ENCODE results near the gene LENG8. TPM values are rescaled to one million over a fixed set of nuclear protein-coding genes. Genes with fewer than 3 reads are reported as not detected.

The LENG8 gene
- total and polyA plus RNA-seq, 2 of the 8 experiments (the other 6 are each of a cell fraction or from before 2014, with no cell fraction given), result 62.2 to 108 TPM

DNA sequence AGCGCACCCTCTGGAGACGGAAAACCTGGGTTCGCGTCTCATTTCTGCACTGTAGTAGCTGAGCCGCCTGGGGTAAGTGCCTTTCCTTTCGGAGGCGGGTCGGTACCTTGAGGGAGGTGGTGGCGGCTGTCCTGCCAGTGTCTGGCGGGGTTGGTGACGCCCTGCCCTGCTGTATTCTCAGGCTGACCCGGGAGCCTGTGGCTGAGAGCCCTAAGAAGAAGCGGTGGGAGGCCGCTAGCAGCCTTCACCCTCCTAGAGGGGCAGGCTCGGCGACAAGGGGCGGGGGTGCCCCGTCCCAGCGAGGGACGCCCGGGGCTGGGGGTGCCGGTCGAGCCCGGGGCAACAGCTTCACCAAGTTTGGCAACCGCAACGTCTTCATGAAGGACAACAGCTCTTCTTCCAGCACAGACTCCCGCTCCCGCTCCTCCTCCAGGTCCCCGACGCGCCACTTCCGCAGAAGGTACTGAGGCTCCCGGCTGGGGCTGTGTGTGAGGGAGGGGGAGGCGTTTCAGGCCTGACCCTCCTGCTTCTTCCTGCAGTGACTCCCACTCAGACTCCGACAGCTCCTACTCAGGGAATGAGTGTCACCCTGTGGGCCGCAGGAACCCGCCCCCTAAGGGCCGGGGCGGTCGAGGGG lies 6.9 kb downstream of the LENG8 start:
- Histone ChIP-seq H2AK5ac (ENCODE audit: low read depth, low read length) (no peak overlapping the region), H4K20me1 (replicated peaks in 1 of 2; ENCODE audit: control insufficient read depth in 1 of 2, insufficient read depth in 2 of 2, low read length in 2 of 2) (peaks cover 16 to 65% of the 10 kb centered on the region in 2 experiments), H3K4me3 (ENCODE audit: extremely low read depth in 1 of 4, insufficient read depth in 2 of 4, low read depth in 3 of 4, low read length in 4 of 4) (no peak overlapping the region), H3K4me2 (ENCODE audit: insufficient read depth in 1 of 2, low read depth in 2 of 2, low read length in 2 of 2) (no peak overlapping the region), H3K27me3 (replicated peaks in 1 of 4; ENCODE audit: control insufficient read depth in 3 of 4, extremely low read depth in 1 of 4, insufficient read depth in 3 of 4, low read length in 3 of 4) (no peaks in the 10 kb centered on the region), H3K27ac (ENCODE audit: low read depth, low read length) (no peak overlapping the region), H3K4ac (replicated peaks; ENCODE audit: insufficient read length, low read depth, low read length) (no peak overlapping the region), H3K9me3 (ENCODE audit: insufficient read depth in 2 of 2, low read depth in 1 of 2, low read length in 1 of 2) (no peaks in the 10 kb centered on the region), H2AFZ (ENCODE audit: low read length) (no peak overlapping the region), H2BK12ac (ENCODE audit: low read depth, low read length) (no peak overlapping the region), H3K18ac (ENCODE audit: extremely low read depth, low read length) (no peak overlapping the region), H3K56ac (replicated peaks; ENCODE audit: insufficient read length, low read depth, low read length) (no peak overlapping the region), H3K23me2 (ENCODE audit: low read depth, low read length) (no peaks in the 10 kb centered on the region; the same call in 1 of the 2 replicates), H4K8ac (ENCODE audit: extremely low read depth, insufficient read depth, low read length) (no peak overlapping the region), H2BK5ac (ENCODE audit: low read depth, low read length) (no peak overlapping the region), H4K5ac (ENCODE audit: insufficient read length, low read depth, low read length) (no peak overlapping the region), H3K9ac (replicated peaks in 1 of 4; ENCODE audit: extremely low read depth in 1 of 4, low read depth in 3 of 4, low read length in 3 of 4) (no peak overlapping the region), H4K91ac (replicated peaks; ENCODE audit: insufficient read length, low read length) (no peak overlapping the region), H2BK15ac (ENCODE audit: low read length) (no peak overlapping the region), H3K79me1 (ENCODE audit: low read depth, low read length) (peaks cover 24% of the 10 kb centered on the region), H3K23ac (ENCODE audit: insufficient read length) (no peak overlapping the region), H2BK120ac (replicated peaks; ENCODE audit: low read depth, low read length) (no peak overlapping the region), H3K4me1 (replicated peaks in 1 of 4; ENCODE audit: control insufficient read depth in 3 of 4, insufficient read depth in 4 of 4, low read length in 3 of 4) (no peaks in the 10 kb centered on the region; a peak in 2 of 7 replicates), H3K79me2 (ENCODE audit: control insufficient read depth in 1 of 2, insufficient read depth in 2 of 2, low read length in 2 of 2) (peaks cover under 1 to 28% of the 10 kb centered on the region in 2 experiments; a peak in 3 of 4 replicates), H2BK20ac (ENCODE audit: low read length) (no peak overlapping the region), H3K14ac (ENCODE audit: insufficient read length) (no peak overlapping the region), H3K36me3 (ENCODE audit: control insufficient read depth in 2 of 4, insufficient read depth in 4 of 4, low read length in 3 of 4) (peaks cover 55 to 78% (median 74%) of the 10 kb centered on the region in 4 experiments)
- FAIRE-seq (no peak), DNase-seq (ENCODE audit: low read depth in 1 of 2, low spot score in 2 of 2) (no peak)
- 95% methylated on average over 29 of the region's 40 CpGs; no CpG with 5 or more reads in 1 of the 2 experiments for WGBS, 2 experiments (ENCODE audit: extremely low coverage in 1 of 2, insufficient coverage in 1 of 2, insufficient read length in 1 of 2, insufficient replicate concordance in 2 of 2, low coverage in 1 of 2, low lambda C conversion rate in 2 of 2, missing lambda C conversion rate in 1 of 2)
- ChIA-PET CTCF (ENCODE audit: partially characterized antibody) (interaction anchor here (3.7 kb wide), 1 partner anchor 17 kb away, joined by 19 read pairs; no protein-coding TSS in a partner anchor), POLR2A (ENCODE audit: partially characterized antibody) (interaction anchor here (0.5 to 3.0 kb wide), 5 partner anchors 10 to 455 kb away, joined by 3 to 8 read pairs (median 4); no protein-coding TSS in a partner anchor)
- TF ChIP-seq BCL11A (IDR thresholded peaks at IDR 0.05; ENCODE audit: low read depth in 2 of 2, low read length in 2 of 2), result no peak
- TF ChIP-seq GABPA (IDR thresholded peaks at IDR 0.05; ENCODE audit: borderline replicate concordance, insufficient read depth, low read length), result no peak
- no peak for TF ChIP-seq SAP30 (IDR thresholded peaks at IDR 0.05; ENCODE audit: insufficient read depth, insufficient replicate concordance, low read length)
- TF ChIP-seq BACH1 (IDR thresholded peaks at IDR 0.05; ENCODE audit: low read length), result no peak
- TF ChIP-seq CHD2 (IDR thresholded peaks at IDR 0.05; ENCODE audit: low read length), result no peak
- no peak for TF ChIP-seq POU5F1 (IDR thresholded peaks at IDR 0.05; ENCODE audit: low read depth, low read length)
- TF ChIP-seq NANOG (IDR thresholded peaks at IDR 0.05; ENCODE audit: insufficient read depth, low read depth, low read length, poor library complexity, severe bottlenecking), result no peak
- no peak for TF ChIP-seq CTBP2 (IDR thresholded peaks at IDR 0.05; ENCODE audit: borderline replicate concordance, insufficient read depth, insufficient read length, low read length)
- no peak for TF ChIP-seq EGR1 (IDR thresholded peaks at IDR 0.05; ENCODE audit: borderline replicate concordance, low read depth, low read length)
- no peak for TF ChIP-seq KDM5A (IDR thresholded peaks at IDR 0.05; ENCODE audit: low read length)
- TF ChIP-seq, protein P1, sequence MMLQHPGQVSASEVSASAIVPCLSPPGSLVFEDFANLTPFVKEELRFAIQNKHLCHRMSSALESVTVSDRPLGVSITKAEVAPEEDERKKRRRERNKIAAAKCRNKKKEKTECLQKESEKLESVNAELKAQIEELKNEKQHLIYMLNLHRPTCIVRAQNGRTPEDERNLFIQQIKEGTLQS (IDR thresholded peaks at IDR 0.05; ENCODE audit: insufficient read depth, low read depth, low read length), result no peak
- no peak for TF ChIP-seq POLR2A (IDR thresholded peaks at IDR 0.05; ENCODE audit: control extremely low read depth in 1 of 2, low read depth in 2 of 2, low read length in 2 of 2)

Data from H1 (cell line).